Activated T-helper 17 cell treated with anti-CD3 and anti-CD28 coated beads, Interleukin-2, amount 50 U/mL, for 72 hours (primary cell): ENCODE results near the gene OR10A3. TPM values are rescaled to one million over a fixed set of nuclear protein-coding genes. Genes with fewer than 3 reads are reported as not detected.

Experiments used
- ATAC-seq: fragments of 150-1000 bp; cut with Tn5 transposase; replicated peaks from 2 replicates; pipeline ENCODE4 v1.10.0; 2021; ENCODE audit warnings: mild to moderate bottlenecking, moderate library complexity
- H3K27ac Mint-ChIP-seq: one replicate; pipeline ENCODE4 v1.8.0; 2022; ENCODE audit warnings: mixed read lengths
- H3K27me3 Mint-ChIP-seq: one replicate; pipeline ENCODE4 v1.8.0; 2022; ENCODE audit warnings: mixed read lengths
- H3K36me3 Mint-ChIP-seq: one replicate; pipeline ENCODE4 v1.8.0; 2022; ENCODE audit warnings: low read depth, mild to moderate bottlenecking, mixed read lengths
- H3K4me1 Mint-ChIP-seq: one replicate; pipeline ENCODE4 v1.8.0; 2022; ENCODE audit warnings: mixed read lengths
- H3K4me3 Mint-ChIP-seq: one replicate; pipeline ENCODE4 v1.8.0; 2022; ENCODE audit warnings: mild to moderate bottlenecking, mixed read lengths
- H3K9me3 Mint-ChIP-seq: one replicate; pipeline ENCODE4 v1.8.0; 2022; ENCODE audit warnings: mixed read lengths
- total RNA-seq, 2 donors: library from RNA; stranded (reverse); gene quantifications; one replicate each; pipeline ENCODE4 v1.2.3, GENCODE V29; 2022

Gene OR10A3
- total RNA-seq, 2 donors from 2014 or later: not detected

- Mint-ChIP-seq H3K27ac (no peak overlapping the region), H3K9me3 (no peaks in the 10 kb centered on the region), H3K4me1 (no peaks in the 10 kb centered on the region), H3K27me3 (peaks cover 13% of the 10 kb centered on the region), H3K4me3 (no peak overlapping the region), H3K36me3 (no peaks in the 10 kb centered on the region)
- no peak for ATAC-seq
Measured at GRCh38 chr11:7967097-7967496, 25.6 kb upstream of the OR10A3 start.

DNA sequence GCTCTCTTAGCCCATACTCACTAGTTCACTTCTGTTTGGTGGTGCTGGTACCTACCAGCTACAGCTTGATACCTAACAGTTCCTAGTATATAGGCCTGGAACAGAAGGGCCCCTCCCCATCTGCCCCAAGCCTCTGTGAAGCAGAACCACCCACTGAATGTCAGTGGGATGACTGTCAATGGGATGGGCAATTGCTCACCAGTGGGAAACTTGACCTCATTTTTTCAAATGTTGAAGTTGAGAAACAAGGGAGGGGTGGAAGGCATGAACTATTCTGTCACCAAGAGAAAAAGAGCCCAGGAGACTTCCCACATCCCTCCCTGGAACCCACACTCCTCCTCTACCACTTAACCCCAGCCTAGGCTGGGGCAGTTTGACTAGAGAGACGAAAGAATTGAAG, 23.9 kb upstream of the OR10A3 start, which contains the start of gene NLRP10:
Gene NLRP10, minus strand, starts transcription at position 62 of the 400 bp plus-strand sequence. CDS start 1,952 bp downstream, outside the sequence.
- H3K27me3 Mint-ChIP-seq: peaks cover 13% of the 10 kb centered on the region
- ATAC-seq: no peak
- no peak within 1 kb of the TSS for H3K27ac Mint-ChIP-seq
- no peaks in the 10 kb centered on the region for H3K4me1 Mint-ChIP-seq
- no peak within 1 kb of the TSS for H3K4me3 Mint-ChIP-seq
- H3K9me3 Mint-ChIP-seq: no peaks in the 10 kb centered on the region
- no peaks in the 10 kb centered on the region for H3K36me3 Mint-ChIP-seq

DNA sequence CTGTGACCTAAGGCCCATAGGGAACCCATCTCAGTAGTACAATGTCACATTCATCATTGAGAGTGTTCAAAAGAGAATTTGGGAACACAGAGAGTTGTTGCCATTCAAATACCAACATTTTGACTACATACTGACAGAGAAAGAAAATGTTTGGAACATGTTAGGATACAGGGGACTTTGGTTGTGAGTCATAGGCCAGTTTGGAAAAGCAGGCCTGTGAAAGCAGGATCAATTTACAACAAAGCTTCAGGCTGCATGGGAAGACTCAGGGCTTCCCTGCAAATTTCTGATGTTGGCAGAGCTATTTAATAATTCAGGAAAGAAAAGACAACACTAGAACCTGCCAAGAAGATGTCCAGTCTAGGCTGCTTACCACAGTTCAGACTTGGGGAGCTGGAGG, 23.4 kb upstream of the OR10A3 start:
- no peaks in the 10 kb centered on the region for H3K4me1 Mint-ChIP-seq
- ATAC-seq: no peak
- no peak overlapping the region for H3K4me3 Mint-ChIP-seq

DNA sequence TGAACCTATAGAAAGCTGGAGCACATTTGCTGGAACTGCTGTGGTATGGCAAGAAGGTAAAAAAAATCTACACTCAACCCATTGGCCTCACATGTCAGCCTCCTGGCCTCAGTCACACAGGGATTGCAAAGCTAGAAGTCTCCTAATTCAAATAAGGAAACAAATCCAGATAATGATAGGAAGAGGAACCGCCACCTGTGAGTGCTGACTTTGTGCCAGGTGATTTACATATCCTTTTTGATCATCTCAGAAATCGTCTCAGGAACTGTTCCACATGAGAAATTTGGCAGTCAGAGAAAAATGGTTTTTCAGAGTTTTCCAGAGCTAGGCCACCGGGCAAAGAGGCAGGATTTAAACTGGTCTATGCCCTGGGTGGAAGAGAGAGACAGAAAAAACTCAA, 22.8 kb upstream of the OR10A3 start:
- no peaks in the 10 kb centered on the region for H3K9me3 Mint-ChIP-seq
- ATAC-seq: no peak
- no peak overlapping the region for H3K27ac Mint-ChIP-seq
- no peaks in the 10 kb centered on the region for H3K4me1 Mint-ChIP-seq
- no peak overlapping the region for H3K4me3 Mint-ChIP-seq
- no peaks in the 10 kb centered on the region for H3K36me3 Mint-ChIP-seq
- H3K27me3 Mint-ChIP-seq: peaks cover 17% of the 10 kb centered on the region

More for the DNA sequence above, 23.4 kb upstream of the OR10A3 start:
- peaks cover 13% of the 10 kb centered on the region for H3K27me3 Mint-ChIP-seq
- H3K9me3 Mint-ChIP-seq: no peaks in the 10 kb centered on the region
- no peak overlapping the region for H3K27ac Mint-ChIP-seq
- H3K36me3 Mint-ChIP-seq: no peaks in the 10 kb centered on the region

DNA sequence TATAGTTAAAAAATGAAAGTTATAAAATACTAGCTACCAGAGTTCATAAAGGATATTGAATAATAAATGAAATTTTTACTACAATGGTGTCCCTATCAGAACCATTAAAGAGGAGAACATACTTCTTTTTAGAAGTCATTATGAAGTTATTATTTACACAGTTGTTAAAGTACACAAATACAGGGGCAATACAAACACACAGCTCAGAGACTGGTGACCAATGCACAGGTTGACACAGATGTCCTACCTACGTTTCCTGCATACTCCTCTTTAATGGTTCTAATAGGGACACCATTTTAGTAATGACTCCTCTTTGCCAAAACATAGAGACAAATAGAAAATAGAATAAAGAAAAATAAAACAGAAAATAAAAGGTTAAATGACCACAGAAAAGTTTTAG, 13.7 kb upstream of the OR10A3 start:
- ATAC-seq: no peak
- Mint-ChIP-seq H3K4me3 (no peak overlapping the region), H3K36me3 (no peaks in the 10 kb centered on the region), H3K9me3 (no peaks in the 10 kb centered on the region), H3K27me3 (peaks cover 20% of the 10 kb centered on the region), H3K4me1 (no peaks in the 10 kb centered on the region), H3K27ac (no peak overlapping the region)

- H3K27ac Mint-ChIP-seq: no peak overlapping the region
- no peaks in the 10 kb centered on the region for H3K4me1 Mint-ChIP-seq
- H3K9me3 Mint-ChIP-seq: no peaks in the 10 kb centered on the region
- H3K36me3 Mint-ChIP-seq: no peaks in the 10 kb centered on the region
- peaks cover 24% of the 10 kb centered on the region for H3K27me3 Mint-ChIP-seq
- no peak overlapping the region for H3K4me3 Mint-ChIP-seq
- ATAC-seq: no peak
Measured at GRCh38 chr11:7949934-7950333, 8.4 kb upstream of the OR10A3 start.

DNA sequence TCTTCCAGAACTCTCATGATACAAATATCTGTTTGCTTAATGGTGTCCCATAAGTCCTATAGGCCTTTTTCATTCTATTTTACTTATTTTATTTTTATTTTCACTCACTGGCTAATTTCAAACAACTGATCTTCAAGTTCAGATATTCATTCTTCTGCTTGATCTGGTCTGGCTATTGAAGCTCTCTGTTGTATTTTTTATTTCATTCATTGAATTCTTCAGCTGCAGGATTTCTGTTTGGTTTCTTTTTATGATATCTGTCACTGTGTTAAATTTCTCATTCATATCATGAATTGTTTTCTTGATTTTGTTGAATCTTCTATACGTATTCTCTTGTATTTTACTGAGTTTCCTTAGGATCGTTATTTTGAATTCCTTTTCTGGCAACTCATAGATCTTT, 2.6 kb upstream of the OR10A3 start:
- H3K36me3 Mint-ChIP-seq: no peaks in the 10 kb centered on the region
- H3K27me3 Mint-ChIP-seq: peaks cover 27% of the 10 kb centered on the region
- no peaks in the 10 kb centered on the region for H3K4me1 Mint-ChIP-seq
- no peak overlapping the region for H3K27ac Mint-ChIP-seq
- no peak for ATAC-seq
- peaks cover 13% of the 10 kb centered on the region for H3K9me3 Mint-ChIP-seq
- no peak overlapping the region for H3K4me3 Mint-ChIP-seq

- no peak overlapping the region for H3K27ac Mint-ChIP-seq
- no peak for ATAC-seq
- no peaks in the 10 kb centered on the region for H3K4me1 Mint-ChIP-seq
- H3K9me3 Mint-ChIP-seq: peaks cover 13% of the 10 kb centered on the region
- no peaks in the 10 kb centered on the region for H3K36me3 Mint-ChIP-seq
- H3K4me3 Mint-ChIP-seq: no peak overlapping the region
- H3K27me3 Mint-ChIP-seq: peaks cover 20% of the 10 kb centered on the region
Measured at GRCh38 chr11:7941146-7941545, 362 bp downstream of the OR10A3 start.

GRCh38 chr11:7936615-7937014, 4.9 kb downstream of the OR10A3 start:
- H3K27me3 Mint-ChIP-seq: peaks cover 37% of the 10 kb centered on the region
- ATAC-seq: no peak
- no peaks in the 10 kb centered on the region for H3K36me3 Mint-ChIP-seq
- H3K4me1 Mint-ChIP-seq: no peaks in the 10 kb centered on the region
- H3K9me3 Mint-ChIP-seq: no peaks in the 10 kb centered on the region
- no peak overlapping the region for H3K27ac Mint-ChIP-seq
- H3K4me3 Mint-ChIP-seq: no peak overlapping the region

GRCh38 chr11:7931168-7931567, 10.3 kb downstream of the OR10A3 start, which contains the start of gene OR10A6:
TSS of gene OR10A6 (minus strand) at chr11:7931268. CDS start at chr11:7928662, 2,606 bp downstream.
- H3K27ac Mint-ChIP-seq: no peak within 1 kb of the TSS
- H3K27me3 Mint-ChIP-seq: peaks cover 49% of the 10 kb centered on the region
- no peak for ATAC-seq
- no peak within 1 kb of the TSS for H3K4me3 Mint-ChIP-seq
- no peaks in the 10 kb centered on the region for H3K4me1 Mint-ChIP-seq
- H3K36me3 Mint-ChIP-seq: no peaks in the 10 kb centered on the region
- no peaks in the 10 kb centered on the region for H3K9me3 Mint-ChIP-seq

- Mint-ChIP-seq H3K4me1 (no peaks in the 10 kb centered on the region), H3K9me3 (no peaks in the 10 kb centered on the region), H3K27ac (no peak overlapping the region), H3K36me3 (no peaks in the 10 kb centered on the region), H3K27me3 (peaks cover 42% of the 10 kb centered on the region), H3K4me3 (no peak overlapping the region)
- ATAC-seq: peak; percentile 94
Measured at GRCh38 chr11:7927635-7928034, 13.9 kb downstream of the OR10A3 start.

- ATAC-seq: no peak
- Mint-ChIP-seq H3K4me3 (no peak overlapping the region), H3K9me3 (no peaks in the 10 kb centered on the region), H3K36me3 (no peaks in the 10 kb centered on the region), H3K27me3 (peaks cover 27% of the 10 kb centered on the region), H3K4me1 (no peaks in the 10 kb centered on the region), H3K27ac (no peak overlapping the region)
Measured at GRCh38 chr11:7924536-7924935, 17.0 kb downstream of the OR10A3 start.

GRCh38 chr11:7918141-7918540, 23.4 kb downstream of the OR10A3 start:
- H3K9me3 Mint-ChIP-seq: no peaks in the 10 kb centered on the region
- H3K27ac Mint-ChIP-seq: no peak overlapping the region
- H3K4me1 Mint-ChIP-seq: no peaks in the 10 kb centered on the region
- H3K27me3 Mint-ChIP-seq: peaks cover 20% of the 10 kb centered on the region
- no peak overlapping the region for H3K4me3 Mint-ChIP-seq
- H3K36me3 Mint-ChIP-seq: no peaks in the 10 kb centered on the region
- ATAC-seq: no peak

DNA sequence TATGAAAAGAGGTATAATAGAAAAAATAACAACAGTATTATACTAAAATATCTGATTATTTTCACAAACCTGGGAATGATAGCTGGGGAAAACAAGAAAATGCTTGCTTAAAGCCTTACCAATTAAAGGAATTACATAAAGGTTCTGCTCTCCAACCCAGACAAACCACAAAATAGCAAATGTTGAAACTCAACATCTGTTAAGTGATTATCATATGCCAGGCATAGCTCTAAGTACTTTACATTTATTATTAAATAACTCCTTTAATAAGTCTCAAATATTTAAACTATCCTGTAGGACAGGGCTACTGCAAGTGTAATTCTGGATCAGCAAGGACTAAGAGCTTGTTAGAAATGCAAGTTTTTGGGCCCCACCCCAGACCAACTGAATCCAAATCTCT, 30.5 kb downstream of the OR10A3 start:
- no peaks in the 10 kb centered on the region for H3K36me3 Mint-ChIP-seq
- no peak overlapping the region for H3K4me3 Mint-ChIP-seq
- H3K4me1 Mint-ChIP-seq: no peaks in the 10 kb centered on the region
- H3K27me3 Mint-ChIP-seq: peaks cover 31% of the 10 kb centered on the region
- no peak for ATAC-seq
- H3K27ac Mint-ChIP-seq: no peak overlapping the region
- no peaks in the 10 kb centered on the region for H3K9me3 Mint-ChIP-seq

DNA sequence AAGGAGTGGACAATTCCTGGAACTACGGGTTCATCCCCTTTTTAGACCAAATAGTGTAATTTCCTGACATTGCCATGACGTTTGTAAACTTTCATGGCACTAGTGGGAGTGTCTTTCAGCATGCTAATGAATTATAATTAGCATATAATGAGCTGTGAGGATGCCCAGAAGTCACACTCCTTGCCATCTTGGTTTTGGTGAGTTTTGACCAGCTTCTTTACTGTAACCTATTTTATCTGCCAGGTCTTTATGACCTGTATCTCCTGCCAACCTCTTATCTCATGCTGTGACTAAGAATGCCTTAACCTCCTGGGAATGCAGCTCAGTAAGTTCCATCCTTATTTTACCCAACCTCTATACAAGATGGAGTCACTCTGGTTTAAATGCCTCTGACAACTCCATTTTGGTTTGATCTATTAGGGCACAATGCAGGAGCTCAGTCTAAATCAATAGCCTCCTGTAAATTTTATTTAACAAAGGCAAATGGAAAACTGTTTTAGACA, 31.2 kb downstream of the OR10A3 start:
- no peaks in the 10 kb centered on the region for H3K36me3 Mint-ChIP-seq
- H3K27ac Mint-ChIP-seq: no peak overlapping the region
- no peaks in the 10 kb centered on the region for H3K9me3 Mint-ChIP-seq
- no peaks in the 10 kb centered on the region for H3K4me1 Mint-ChIP-seq
- ATAC-seq: no peak
- H3K27me3 Mint-ChIP-seq: peaks cover 35% of the 10 kb centered on the region
- H3K4me3 Mint-ChIP-seq: no peak overlapping the region
